Hindlimb muscle (tissue), 1 donor: ENCODE measurements around the gene TLE5. TPM values are rescaled to one million over a fixed set of nuclear protein-coding genes. Genes with fewer than 3 reads are reported as not detected.
"Not testable (repeated sequence)": the region's sequence is repeated elsewhere in the genome, so short reads cannot be mapped to it uniquely, and the experiment has no call there.

Source experiments
- DNase-seq: peaks from one replicate; pipeline ENCODE4 v3.0.0-alpha.2; 2013
- polyA plus RNA-seq: library from polyadenylated mRNA; unstranded; fragments of 120-200 nt; gene quantifications from one replicate; pipeline ENCODE4 v1.2.1, GENCODE V29; 2013; ENCODE audit not compliant: insufficient read length

The TLE5 gene
- polyA plus RNA-seq, 1 donor, result 691 TPM

DNA sequence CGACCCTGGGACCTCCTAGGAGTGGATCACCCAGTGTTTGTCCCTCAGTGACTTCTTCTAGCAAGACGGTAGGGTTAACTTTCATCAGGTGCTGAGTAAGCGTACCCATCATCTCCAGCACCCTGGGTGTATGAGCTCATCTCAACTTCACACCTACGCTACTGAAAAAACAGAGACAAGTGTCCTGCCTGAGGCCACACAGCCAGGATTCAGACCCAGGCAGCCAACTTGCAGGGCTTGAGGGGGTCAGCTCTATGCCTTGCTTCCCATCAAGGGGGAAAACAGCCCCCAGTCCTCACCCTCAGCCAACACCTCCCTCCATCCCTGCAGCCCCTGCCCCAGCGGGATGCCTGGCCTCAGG lies 37.8 kb downstream of the TLE5 start:
- DNase-seq, result no peak

DNA sequence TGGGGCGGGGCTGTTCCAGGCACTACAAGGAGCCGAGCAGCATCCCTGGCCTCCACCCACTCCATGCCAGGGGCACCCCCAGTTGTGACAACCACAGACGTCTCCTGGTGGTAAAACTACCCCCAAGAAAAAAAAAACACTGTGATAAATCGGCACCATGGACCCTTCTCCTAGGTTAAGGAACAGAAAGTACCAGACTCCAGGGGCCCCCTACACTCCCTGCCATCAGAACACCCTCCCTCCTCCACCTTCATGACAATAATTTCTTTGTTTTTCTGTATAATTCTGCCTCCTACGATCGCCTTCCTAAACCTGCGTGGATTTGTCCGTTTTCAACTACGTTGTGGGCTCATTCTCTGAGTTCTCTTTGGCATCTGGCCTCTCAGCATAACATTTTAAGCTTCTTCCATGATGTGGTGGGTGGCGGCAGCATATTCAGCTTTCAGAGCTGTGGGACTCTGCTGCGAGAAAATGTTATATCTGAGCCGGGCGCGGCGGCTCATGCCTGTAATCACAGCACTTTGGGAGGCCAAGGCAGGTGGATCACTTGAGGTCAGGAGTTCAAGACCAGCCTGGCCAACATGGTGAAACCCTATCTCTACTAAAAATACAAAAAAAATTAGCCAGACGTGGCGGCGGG lies 41.9 kb downstream of the TLE5 start:
- DNase-seq, result no peak

DNA sequence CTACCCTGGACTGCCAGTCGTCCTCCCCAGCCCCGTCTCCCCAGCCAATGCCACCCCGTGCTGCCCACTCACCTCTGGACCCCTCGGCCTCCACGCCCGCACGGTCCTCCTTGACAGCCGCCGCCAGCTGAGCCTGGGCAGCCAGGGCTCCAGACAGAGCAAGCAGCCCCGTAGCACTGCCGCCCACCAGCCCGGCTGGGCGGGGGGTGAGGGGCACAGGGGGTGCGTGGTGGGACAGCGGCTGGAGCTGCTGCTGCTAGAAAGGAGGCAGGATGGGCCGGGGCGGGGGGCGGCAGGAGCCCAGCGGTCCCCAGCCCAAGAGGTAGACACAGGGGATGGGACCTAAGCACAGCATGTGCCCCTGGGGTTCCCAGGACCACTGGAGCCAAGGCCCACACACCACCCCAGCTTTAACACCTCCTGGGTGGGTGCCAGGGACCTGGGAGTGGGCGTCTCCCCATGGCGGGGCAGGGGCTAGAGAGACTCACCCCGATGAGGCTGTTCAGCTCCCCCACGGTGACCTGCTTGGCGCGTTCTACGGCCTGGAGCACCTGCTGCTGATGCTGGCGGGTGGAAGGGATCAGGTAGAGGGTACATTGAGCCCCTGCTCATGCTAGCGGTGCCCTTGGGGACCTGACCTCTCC lies 43.0 kb downstream of the TLE5 start:
- DNase-seq, result no peak

DNA sequence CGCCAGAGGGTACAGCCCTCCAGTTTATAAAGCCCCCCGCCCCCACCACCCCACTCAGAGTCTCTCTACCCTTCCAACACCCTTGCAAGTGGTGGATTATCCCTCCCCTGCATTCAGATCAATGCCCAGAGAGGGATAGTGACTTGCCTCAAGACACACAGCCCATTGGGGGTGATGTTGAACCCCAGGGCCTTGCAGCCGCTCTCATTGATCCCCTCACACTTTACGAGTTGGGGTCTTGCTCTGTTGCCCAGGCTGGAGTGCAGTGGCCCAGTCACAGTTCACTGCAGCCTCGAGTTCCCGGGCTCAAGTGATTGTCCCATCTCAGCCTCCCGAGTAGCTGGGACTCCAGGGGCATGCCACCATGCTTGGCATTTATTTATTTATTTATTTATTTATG lies 44.4 kb downstream of the TLE5 start:
- no peak for DNase-seq

DNA sequence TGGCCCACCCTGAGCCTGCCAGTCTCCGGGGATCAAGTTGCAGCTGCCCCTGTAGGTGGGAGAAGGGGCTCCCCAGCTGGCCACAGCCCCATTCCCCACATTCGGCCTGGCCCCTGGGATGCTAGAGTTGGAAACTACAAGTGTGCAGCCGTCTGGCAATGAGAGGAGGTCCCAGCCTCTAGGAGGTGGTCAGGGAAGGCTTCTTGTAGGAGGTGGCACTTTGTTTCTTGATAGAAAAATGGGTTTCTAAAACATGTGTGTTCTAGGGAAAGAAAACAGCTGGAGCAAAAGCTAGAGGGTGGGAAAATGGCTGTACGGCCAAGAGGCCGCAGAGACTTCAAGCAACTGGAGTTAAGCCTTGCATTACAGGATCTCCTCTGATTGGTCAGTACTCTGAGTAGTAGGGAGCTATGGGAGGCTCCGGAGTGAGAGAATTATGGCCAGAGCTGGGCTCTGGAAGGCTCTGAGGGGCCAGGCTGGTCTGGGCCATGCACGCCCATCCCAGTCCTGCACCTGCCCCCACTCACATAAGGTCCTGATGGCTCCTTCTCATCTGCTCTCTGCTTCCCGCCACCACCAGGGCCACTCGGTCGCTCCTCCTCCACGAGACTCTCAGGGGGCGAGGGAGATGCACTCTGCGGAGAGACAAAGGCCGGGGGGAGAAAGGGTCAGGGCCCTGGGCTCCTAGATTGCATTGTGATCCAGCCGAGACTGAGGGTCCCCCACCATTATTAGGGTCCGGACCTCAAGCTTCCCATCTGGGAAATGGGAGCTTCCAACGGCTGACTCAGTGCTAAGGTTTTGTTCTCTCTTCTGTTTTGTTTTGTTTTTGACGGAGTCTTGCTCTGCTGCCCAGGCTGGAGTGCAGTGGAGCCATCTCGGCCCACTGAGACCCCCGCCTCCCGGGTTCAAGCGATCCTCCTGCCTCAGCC lies 46.9 kb downstream of the TLE5 start:
- DNase-seq, result no peak

DNA sequence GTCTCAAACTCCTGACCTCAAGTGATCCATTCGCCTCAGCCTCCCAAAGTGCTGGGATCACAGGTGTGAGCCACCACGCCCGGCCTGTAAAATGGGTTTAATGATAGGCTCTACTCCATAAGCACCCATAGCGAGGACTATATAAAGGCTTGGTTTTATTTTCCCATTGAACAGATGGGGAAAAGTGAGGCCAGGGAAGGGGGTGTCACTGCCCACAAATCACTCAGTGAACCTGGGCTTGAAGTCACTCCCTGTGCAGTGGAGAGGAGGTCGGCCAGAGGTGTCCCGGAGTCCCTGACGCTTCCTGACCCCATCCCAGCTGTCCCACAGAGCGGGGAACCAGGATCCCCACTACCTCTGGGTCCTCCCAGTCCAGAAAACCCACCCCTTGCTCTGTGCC lies 48.2 kb downstream of the TLE5 start:
- DNase-seq, result no peak

DNA sequence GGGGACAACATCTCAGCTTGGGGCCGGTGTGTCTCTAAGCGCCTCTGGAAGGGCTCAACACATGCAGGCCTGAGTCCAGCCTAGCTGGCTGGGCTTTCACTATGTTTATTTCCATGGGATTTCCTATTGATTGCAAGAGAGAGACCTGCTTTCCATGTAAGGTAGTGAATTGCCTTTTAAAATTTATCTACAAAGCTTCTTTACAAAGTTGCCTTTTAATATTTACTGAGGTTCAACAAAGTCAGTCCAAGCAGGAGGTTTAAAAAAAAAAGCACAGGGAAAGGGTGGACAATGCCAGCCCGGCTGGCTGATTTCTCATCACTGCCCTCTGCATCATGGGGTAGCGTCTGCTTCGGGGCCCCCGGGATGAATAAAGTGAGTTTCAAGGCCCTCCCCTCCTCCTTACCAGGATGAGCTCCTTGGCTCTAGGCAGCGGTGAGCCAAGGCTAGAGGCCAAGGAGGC lies 49.0 kb downstream of the TLE5 start:
- no peak for DNase-seq

DNA sequence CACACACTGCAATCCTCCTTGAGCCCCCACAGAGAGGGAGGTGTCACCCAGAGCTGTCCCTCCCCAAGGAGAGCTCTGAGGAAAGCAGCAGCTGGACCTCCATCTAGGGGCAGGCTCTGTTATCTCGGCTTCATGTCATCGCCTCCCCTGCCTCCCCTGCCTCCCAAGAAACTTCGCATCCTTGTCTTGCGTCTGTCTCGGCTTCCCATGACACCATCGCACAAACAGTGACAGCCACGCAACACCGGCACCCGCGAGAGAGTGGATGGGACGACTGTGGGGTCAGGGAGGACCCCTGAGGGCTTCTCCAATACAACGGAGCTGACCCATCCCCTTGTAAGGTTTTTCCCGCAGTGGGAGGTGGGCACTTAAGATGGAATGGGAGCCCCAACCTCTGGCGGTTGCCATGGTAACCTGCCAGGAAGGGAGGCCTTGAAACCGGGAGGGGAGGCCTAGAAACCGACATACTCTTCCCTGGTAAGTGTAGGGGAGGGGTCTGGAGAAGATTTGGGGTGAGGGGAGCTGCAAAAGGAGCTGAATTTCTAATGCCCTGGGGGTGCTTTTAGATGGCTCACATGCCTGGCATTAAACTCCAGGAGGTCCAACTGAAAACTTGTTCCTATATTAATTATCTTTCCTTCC lies 49.6 kb downstream of the TLE5 start:
- DNase-seq, result no peak

DNA sequence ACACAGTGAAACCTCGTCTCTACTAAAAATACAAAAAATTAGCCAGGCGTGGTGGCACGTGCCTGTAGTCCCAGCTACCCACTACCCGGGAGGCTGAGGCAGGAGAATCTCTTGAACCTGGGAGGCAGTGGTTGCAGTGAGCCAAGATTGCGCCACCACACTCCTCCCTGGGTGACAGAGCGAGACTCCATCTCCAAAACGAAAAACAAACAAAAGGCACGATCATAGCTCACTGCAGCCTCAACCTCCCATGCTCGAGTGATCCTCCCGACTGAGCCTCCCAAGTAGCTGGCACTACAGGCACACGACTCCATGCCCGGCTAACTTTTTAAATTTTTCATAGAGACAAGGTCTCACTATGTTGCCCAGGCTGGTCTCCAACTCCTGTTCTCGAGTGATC lies 50.2 kb downstream of the TLE5 start:
- DNase-seq, result not testable (repeated sequence)

DNA sequence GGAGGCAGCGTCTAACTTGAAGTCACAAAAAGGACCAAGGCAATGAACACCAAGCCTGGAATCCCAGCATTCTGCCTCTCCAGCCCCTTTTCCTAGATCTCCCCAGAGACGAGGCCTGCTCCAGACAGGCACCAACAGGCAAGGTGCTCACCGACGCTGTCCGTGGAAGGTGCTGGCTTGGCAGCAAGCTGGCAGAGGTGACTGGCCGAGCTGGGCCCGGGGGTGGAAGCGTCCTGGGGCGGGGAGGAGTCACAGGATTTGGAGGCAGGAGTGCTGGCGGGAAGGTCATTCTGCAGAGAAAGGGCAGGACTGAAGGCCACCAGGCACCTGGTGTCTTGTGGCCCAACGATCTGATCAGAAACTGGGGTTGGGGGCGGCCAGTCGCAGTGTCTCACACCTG lies 51.4 kb downstream of the TLE5 start:
- DNase-seq, result no peak

DNA sequence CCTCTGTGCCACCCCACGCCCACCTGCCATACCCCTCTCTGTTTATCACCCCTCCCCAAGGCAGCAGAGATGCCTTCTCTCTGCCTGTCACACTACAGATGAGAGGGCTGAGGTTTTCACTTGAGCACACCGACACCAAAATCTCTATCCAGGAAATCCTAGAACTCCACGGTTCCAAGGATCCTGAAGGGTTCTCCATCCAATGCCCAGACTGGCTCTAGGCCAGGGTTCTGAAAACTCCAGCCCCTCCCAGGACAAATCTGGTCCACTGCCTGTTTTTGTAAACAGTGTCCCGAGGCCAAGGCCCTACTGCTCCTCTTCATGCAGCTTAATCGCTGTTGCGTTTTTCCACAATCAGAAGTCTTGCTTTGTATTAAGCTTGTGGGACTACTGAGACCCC lies 53.3 kb downstream of the TLE5 start:
- DNase-seq, result no peak

DNA sequence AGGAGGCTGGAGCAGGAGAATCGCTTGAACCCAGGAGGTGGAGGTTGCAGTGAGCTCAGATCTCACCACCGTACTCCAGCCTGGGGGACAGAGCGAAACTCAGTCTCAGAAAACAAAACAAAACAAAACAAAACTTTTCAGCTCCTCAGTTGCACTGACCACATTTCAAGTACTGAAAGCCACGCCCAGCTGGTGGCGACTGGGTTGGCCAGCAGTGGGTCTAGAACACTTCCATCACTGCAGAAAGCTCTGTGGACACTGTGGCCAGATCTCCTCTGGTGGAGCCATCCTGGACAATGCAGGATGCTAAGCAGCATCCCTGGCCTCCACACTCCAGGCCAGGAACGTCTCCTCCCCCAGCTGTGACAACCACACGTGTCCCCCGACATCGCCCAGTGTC lies 54.3 kb downstream of the TLE5 start:
- DNase-seq, result no peak

DNA sequence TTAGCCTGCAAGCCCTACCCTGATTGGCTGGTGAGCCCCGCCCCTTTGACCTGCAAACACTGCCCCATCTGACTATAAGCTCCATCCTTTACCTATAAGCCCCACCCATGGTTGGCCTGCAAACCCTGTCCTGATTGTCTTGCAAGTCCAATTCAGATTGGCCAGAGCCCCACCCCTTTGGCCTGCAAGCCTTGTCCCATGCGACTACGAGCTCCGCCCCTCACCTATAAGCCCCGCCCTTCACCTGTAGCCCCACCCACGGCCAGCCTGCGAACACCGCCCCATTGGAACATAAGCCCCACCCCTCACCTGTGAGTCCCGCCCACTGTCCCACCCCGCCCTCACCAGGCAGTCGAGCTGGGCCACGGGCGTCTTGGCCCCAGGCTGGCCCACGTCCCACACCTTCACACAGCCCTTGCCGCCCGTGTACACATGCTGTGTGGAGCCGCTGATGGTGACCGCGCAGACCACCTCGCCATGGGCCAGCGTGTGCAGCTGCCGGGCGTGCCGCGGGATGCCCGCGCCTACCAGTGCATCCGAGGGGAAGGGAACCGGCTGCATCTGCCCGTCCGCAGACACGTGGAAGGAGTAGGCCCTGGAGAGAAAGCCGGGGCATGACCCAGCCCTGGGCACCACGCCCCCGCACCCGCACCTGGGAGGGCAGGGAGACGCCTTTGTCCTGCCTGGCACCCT lies 56.1 kb downstream of the TLE5 start:
- no peak for DNase-seq

DNA sequence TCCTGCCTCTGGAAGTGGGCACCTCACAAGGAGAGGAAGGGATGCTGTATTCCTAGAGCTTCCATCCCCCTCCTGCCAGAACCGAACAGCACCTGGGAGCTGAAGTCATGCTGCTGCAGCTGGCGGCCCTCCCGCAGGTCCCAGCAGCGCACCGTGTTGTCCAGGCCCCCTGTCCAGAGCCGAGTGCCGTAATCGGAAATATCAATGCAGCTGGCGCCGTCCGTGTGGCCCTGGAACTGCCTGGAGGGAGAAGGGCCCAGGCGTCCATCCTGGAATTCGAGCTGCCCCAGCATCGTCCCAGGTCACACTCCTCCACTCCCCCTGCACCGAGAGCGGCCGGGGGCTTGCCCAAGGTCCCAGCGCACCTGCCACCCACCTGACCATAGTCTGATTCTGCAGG lies 57.0 kb downstream of the TLE5 start:
- DNase-seq, result no peak

DNA sequence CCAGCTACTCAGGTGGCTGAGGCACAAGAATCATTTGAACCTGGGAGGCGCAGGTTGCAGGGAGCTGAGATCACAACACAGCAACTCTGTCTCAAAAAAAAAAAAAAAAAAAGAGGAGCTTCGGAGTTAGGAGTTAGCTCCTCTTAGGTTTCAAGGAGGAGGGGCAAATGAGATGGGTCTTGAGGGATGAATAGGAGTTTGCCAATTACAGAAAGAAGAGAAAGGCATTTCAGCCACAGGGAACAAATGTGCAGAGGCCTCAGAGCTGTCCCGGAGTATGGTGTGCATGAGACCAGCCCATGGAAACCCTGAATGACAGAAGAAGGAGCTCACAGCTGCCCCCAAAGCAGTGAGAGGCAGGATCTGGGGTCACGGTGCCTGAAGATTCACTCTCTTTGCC lies 57.8 kb downstream of the TLE5 start:
- no peak for DNase-seq

DNA sequence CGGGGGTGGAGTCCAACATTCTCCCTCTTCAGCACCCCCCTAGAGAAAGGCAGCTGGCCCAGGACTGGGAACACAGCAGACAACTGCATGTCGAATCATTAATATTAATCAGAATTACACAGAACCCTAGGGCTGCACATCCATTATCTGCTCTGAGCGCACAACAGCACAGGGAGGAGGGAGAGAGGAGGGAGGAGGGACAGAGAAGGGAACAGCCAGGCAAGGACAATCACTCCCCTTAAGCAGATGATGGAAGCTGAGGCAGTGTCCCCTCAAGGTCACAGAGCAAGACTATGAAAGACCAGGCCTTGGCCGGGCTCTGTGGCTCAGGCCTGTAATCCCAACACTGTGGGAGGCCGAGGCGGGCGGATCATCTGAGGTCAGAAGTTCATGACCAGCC lies 59.2 kb downstream of the TLE5 start:
- no peak for DNase-seq

Other genes starting within 250 kb of the TLE5 start
- gene ZNF554, start 242.6 kb downstream of the TLE5 start, polyA plus RNA-seq, result 7.2 TPM
- gene ZNF555, start 221.0 kb downstream of the TLE5 start, polyA plus RNA-seq, result 13.3 TPM
- 45.1 TPM for gene ZNF556, start 195.2 kb downstream of the TLE5 start, polyA plus RNA-seq
- 3.2 TPM for gene ZNF57, start 161.6 kb downstream of the TLE5 start, polyA plus RNA-seq
- gene ZNF77, start 117.5 kb downstream of the TLE5 start, polyA plus RNA-seq, result 4.0 TPM
- gene TLE6, start 84.9 kb downstream of the TLE5 start, polyA plus RNA-seq, result 0.74 TPM
- gene TLE2, start 33.2 kb downstream of the TLE5 start, polyA plus RNA-seq, result 30.8 TPM
- 66.2 TPM for gene GNA11, start 31.9 kb upstream of the TLE5 start, polyA plus RNA-seq
- gene GNA15, start 73.5 kb upstream of the TLE5 start, polyA plus RNA-seq, result 2.6 TPM
- 0.34 TPM for gene S1PR4, start 116.3 kb upstream of the TLE5 start, polyA plus RNA-seq
- 35.9 TPM for gene NCLN, start 123.4 kb upstream of the TLE5 start, polyA plus RNA-seq
- 0.08 TPM for gene CELF5, start 162.2 kb upstream of the TLE5 start, polyA plus RNA-seq